SK-N-SH (cell line): ENCODE measurements around the gene ATF6B. TPM values are rescaled to one million over a fixed set of nuclear protein-coding genes. Genes with fewer than 3 reads are reported as not detected.

Experiments used
- CTCF ChIA-PET: fragments of 300-600, 350-600 bp; formaldehyde crosslinking; extraction: SDS; loops from one replicate; lab custom pipeline; 2021; lab: Yijun Ruan, JAX
- POLR2A ChIA-PET: fragments of 350-600 bp; sonication (Branson Sonifier 250); formaldehyde crosslinking; extraction: SDS; loops from one replicate; lab custom pipeline; 2020; ENCODE audit warnings: antibody characterized with exemption, inconsistent platforms; lab: Yijun Ruan, JAX
- DNase-seq: peaks from one replicate; pipeline ENCODE4 v3.0.0; 2012
- H2AFZ ChIP-seq: fragments of 200-600 bp; sonication (generic); 2 replicates; pipeline ENCODE4 v1.8.1; 2016; ENCODE audit warnings: antibody characterized with exemption, mild to moderate bottlenecking, low read depth
- H3F3A ChIP-seq: fragments of 200-600 bp; sonication (generic); replicated peaks from 2 replicates; pipeline ENCODE3; 2016; ENCODE audit warnings: antibody characterized with exemption, mild to moderate bottlenecking; ENCODE audit not compliant: insufficient read depth
- H3K27ac ChIP-seq, 2 experiments: fragments of 200-500 bp in 1 of 2; fragments of 200-600 bp in 1 of 2; sonication (Bioruptor generic) in 1 of 2; sonication (generic), shearing (Covaris generic) in 1 of 2; 2 replicates each; pipeline versions ENCODE4 v1.5.1 to v1.6.1; 2014 to 2016; ENCODE audit warnings: low read depth in 2 of 2, inconsistent platforms in 1 of 2, low read length in 1 of 2, mild to moderate bottlenecking in 1 of 2, mixed read lengths in 1 of 2
- H3K27me3 ChIP-seq: fragments of 200-600 bp; sonication (generic), shearing (Covaris generic); 2 replicates; pipeline ENCODE4 v1.6.1; 2016; ENCODE audit warnings: mixed run types; ENCODE audit not compliant: insufficient read depth
- H3K36me3 ChIP-seq, 2 experiments: fragments of 200-500 bp in 1 of 2; fragments of 200-600 bp in 1 of 2; sonication (Bioruptor generic) in 1 of 2; sonication (generic) in 1 of 2; replicated peaks in 1 of 2; 2 replicates each; pipeline versions ENCODE3 to v1.5.1; 2014 to 2016; ENCODE audit warnings: low read length in 1 of 2, mild to moderate bottlenecking in 1 of 2; ENCODE audit not compliant: insufficient read depth in 2 of 2, control insufficient read depth in 1 of 2
- H3K4me1 ChIP-seq, 2 experiments: fragments of 200-500 bp in 1 of 2; fragments of 200-600 bp in 1 of 2; sonication (Bioruptor generic) in 1 of 2; sonication (generic), shearing (Covaris generic) in 1 of 2; 2 replicates each; pipeline versions ENCODE4 v1.5.1 to v1.6.1; 2014 to 2016; ENCODE audit warnings: low read depth in 1 of 2, low read length in 1 of 2, mixed run types in 1 of 2; ENCODE audit not compliant: insufficient read depth in 2 of 2, control insufficient read depth in 1 of 2
- H3K4me2 ChIP-seq: fragments of 200-600 bp; sonication (generic), shearing (Covaris generic); 2 replicates; pipeline ENCODE4 v1.6.1; 2017; ENCODE audit warnings: mixed run types
- H3K4me3 ChIP-seq, 2 experiments: fragments of 200-500 bp in 1 of 2; fragments of 200-600 bp in 1 of 2; sonication (Bioruptor generic) in 1 of 2; sonication (generic), shearing (Covaris generic) in 1 of 2; 2 replicates each; pipeline versions ENCODE4 v1.5.1 to v1.8.1; 2014 to 2016; ENCODE audit warnings: low read depth in 2 of 2, inconsistent platforms in 1 of 2, low read length in 1 of 2, mild to moderate bottlenecking in 1 of 2, mixed read lengths in 1 of 2, moderate library complexity in 1 of 2
- H3K79me2 ChIP-seq: fragments of 200-600 bp; sonication (generic); 2 replicates; pipeline ENCODE4 v1.8.1; 2017; ENCODE audit warnings: mild to moderate bottlenecking; ENCODE audit not compliant: insufficient read depth
- H3K9ac ChIP-seq: fragments of 200-600 bp; sonication (generic); 2 replicates; pipeline ENCODE4 v1.6.1; 2017; ENCODE audit warnings: mixed run types
- H3K9me2 ChIP-seq: fragments of 200-600 bp; sonication (generic); 2 replicates; pipeline ENCODE4 v1.6.1; 2017; ENCODE audit warnings: mixed run types
- H3K9me3 ChIP-seq: fragments of 200-600 bp; sonication (generic); 2 replicates; pipeline ENCODE4 v1.6.1; 2017; ENCODE audit warnings: mixed run types, mild to moderate bottlenecking, moderate library complexity
- H4K20me1 ChIP-seq: fragments of 200-600 bp; sonication (generic); 2 replicates; pipeline ENCODE4 v1.6.1; 2017; ENCODE audit warnings: mild to moderate bottlenecking, mixed run types; ENCODE audit not compliant: insufficient read depth
- CHD2 ChIP-seq: fragments of 150-350 bp; IDR thresholded peaks from 2 replicates; pipeline ENCODE4 v1.6.1; 2018; ENCODE audit warnings: low read length; ENCODE audit not compliant: partially characterized antibody
- EZH2phosphoT487 ChIP-seq: fragments of 200-600 bp; sonication (generic); IDR thresholded peaks from 2 replicates; pipeline ENCODE4 v1.6.1; 2017; ENCODE audit warnings: low read depth, mixed run types, mild to moderate bottlenecking, antibody characterized with exemption, moderate library complexity, borderline replicate concordance
- FOXJ3 ChIP-seq: sonication (generic); formaldehyde crosslinking; IDR thresholded peaks from 2 replicates; pipeline ENCODE4 v1.5.1; 2020; ENCODE audit warnings: mild to moderate bottlenecking, missing genetic modification reagents
- FOXM1 ChIP-seq: IDR thresholded peaks from 2 replicates; pipeline ENCODE4 v1.4.0; 2012; ENCODE audit warnings: low read depth, mild to moderate bottlenecking
- GABPA ChIP-seq: IDR thresholded peaks from 2 replicates; pipeline ENCODE4 v1.4.0; 2012; ENCODE audit warnings: low read depth, mild to moderate bottlenecking
- GATA2 ChIP-seq: sonication (generic); formaldehyde crosslinking; IDR thresholded peaks from 2 replicates; pipeline ENCODE4 v1.5.0; 2020; ENCODE audit warnings: mild to moderate bottlenecking, missing genetic modification reagents
- JUND ChIP-seq: IDR thresholded peaks from 2 replicates; pipeline ENCODE4 v1.4.0; 2012
- MEF2A ChIP-seq: IDR thresholded peaks from 2 replicates; pipeline ENCODE4 v1.4.0; 2012; ENCODE audit warnings: low read depth, borderline replicate concordance
- MXI1 ChIP-seq: IDR thresholded peaks from 2 replicates; pipeline ENCODE4 v1.6.1; 2012; ENCODE audit warnings: mild to moderate bottlenecking, low read depth, low read length, improper control_type of control experiment
- RAD21 ChIP-seq: IDR thresholded peaks from 2 replicates; pipeline ENCODE4 v1.6.1; 2012; ENCODE audit warnings: mild to moderate bottlenecking, low read length
- RCOR1 ChIP-seq: fragments of 150-350 bp; IDR thresholded peaks from 2 replicates; pipeline ENCODE4 v1.6.1; 2017; ENCODE audit warnings: antibody characterized with exemption, low read length
- SIN3A ChIP-seq: IDR thresholded peaks from 2 replicates; pipeline ENCODE4 v1.6.1; 2012; ENCODE audit warnings: low read depth, mild to moderate bottlenecking, low read length, moderate library complexity, borderline replicate concordance
- SMC3 ChIP-seq: IDR thresholded peaks from 2 replicates; pipeline ENCODE4 v1.6.1; 2012; ENCODE audit warnings: low read depth, low read length, improper control_type of control experiment
- TCF12 ChIP-seq: IDR thresholded peaks from 2 replicates; pipeline ENCODE4 v1.4.0; 2012
- WGBS: methylation state at CpG from one replicate; pipeline ENCODE4 v1.1.6; 2017; ENCODE audit warnings: low lambda C conversion rate; 5-methylcytosine and 5-hydroxymethylcytosine counted together
- polyA plus RNA-seq, 3 experiments: library from polyadenylated mRNA; depleted of rRNA; stranded (reverse); fragments of >200 nt; gene quantifications; 2 replicates each; pipeline ENCODE4 v1.2.3, GENCODE V29; 2012
- TF ChIP-seq, protein P1 (sequence below): IDR thresholded peaks from 2 replicates; pipeline ENCODE4 v1.4.0; 2012; ENCODE audit warnings: low read depth, borderline replicate concordance
- TF ChIP-seq, protein P2 (sequence below): IDR thresholded peaks from 2 replicates; pipeline ENCODE4 v1.6.1; 2012; ENCODE audit warnings: mild to moderate bottlenecking, low read depth, low read length, moderate library complexity
- TF ChIP-seq, protein P3 (sequence below): fragments of 150-350 bp; IDR thresholded peaks from 2 replicates; pipeline ENCODE4 v1.6.1; 2016; ENCODE audit warnings: mild to moderate bottlenecking, low read depth, low read length
- TF ChIP-seq, protein P4 (sequence below): IDR thresholded peaks from 2 replicates; pipeline ENCODE4 v1.4.0; 2012; ENCODE audit warnings: low read depth, borderline replicate concordance
- TF ChIP-seq, protein P5 (sequence below): fragments of 150-350 bp; IDR thresholded peaks from 2 replicates; pipeline ENCODE4 v1.6.1; 2017; ENCODE audit warnings: antibody characterized with exemption, low read length, low read depth, borderline replicate concordance
- TF ChIP-seq, protein P6 (sequence below): fragments of 200-600 bp; sonication (generic); IDR thresholded peaks from 2 replicates; pipeline ENCODE4 v1.6.1; 2017; ENCODE audit warnings: antibody characterized with exemption, mild to moderate bottlenecking, moderate library complexity

Gene ATF6B
- 61.3 and 73.0 TPM in 2 replicates for polyA plus RNA-seq (2012; rRNA removed)
- 24.6 and 34.3 TPM in 2 replicates for polyA plus RNA-seq (2012; cell fraction: cytosol; rRNA removed)
- 148 and 162 TPM in 2 replicates for polyA plus RNA-seq (2012; cell fraction: nucleus; rRNA removed)

DNA sequence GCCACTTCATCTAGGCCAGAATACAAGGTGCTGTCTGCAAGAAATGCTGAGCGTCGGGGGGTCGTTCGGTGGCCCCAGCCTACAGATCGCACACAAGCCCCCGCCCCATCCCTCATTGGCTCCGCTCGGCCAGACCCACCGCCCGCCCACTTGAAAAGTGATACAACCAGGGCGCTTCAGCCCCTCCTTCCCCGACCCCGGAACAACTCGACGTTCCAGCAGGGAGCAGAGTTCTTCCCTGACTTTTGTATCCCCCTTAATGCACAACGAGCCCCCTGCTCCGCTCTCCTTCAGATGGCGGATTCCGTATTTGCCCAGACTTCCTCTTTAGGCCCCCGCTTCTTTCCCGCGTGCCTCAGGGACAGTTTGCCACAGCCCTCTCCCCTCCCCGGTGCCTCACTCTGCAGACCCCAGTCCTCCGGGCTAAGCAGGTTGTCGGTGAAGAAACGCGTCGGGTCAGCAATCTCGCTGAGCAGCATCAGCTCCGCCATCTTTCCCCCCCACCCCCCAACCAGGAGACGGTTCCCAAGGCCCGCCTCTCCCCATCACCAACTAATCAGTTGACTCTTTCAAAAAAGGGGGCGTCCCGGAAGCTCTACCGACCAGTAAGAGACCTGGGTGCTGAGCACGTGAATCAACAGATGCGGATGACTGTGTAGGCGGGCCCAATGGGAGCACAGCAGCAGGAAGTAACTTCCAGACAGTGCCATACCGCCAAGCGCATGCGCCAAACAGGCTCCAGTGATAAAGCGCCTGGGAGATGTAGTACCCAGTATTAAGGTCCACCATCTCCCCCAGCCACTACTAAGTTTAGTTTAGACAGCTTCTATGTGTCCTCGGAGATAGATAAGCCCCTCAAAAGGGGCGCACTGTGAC lies at the start of gene ATF6B:
ATF6B (minus strand) TSS at position 530 of the 876 bp plus-strand sequence; CDS start at position 491, 39 bp downstream.
- H3K79me2 ChIP-seq = peaks cover 43% of the 10 kb centered on the region
- H3K9ac ChIP-seq = peak within 1 kb of the TSS; percentile 91
- H4K20me1 ChIP-seq = no peaks in the 10 kb centered on the region
- H3K36me3 ChIP-seq = peaks cover 11 to 13% of the 10 kb centered on the region in 2 experiments
- peaks cover 18 to 22% of the 10 kb centered on the region in 2 experiments; a peak in 3 of 4 replicates for H3K4me1 ChIP-seq
- peak within 1 kb of the TSS; percentile 90 to 95 for H3K27ac ChIP-seq
- H3K27me3 ChIP-seq = no peaks in the 10 kb centered on the region
- DNase-seq = peak; percentile 92
- H2AFZ ChIP-seq = peak within 1 kb of the TSS; percentile 86
- WGBS = 1% methylated on average over 29 of the region's 44 CpGs
- CTCF ChIA-PET = interaction anchor here (0.8 to 6.2 kb wide), 6 partner anchors 10 to 825 kb away, joined by 3 to 43 read pairs (median 4); partner anchors contain the start of gene TNXB
- no peaks in the 10 kb centered on the region for H3K9me3 ChIP-seq
- no peaks in the 10 kb centered on the region for H3K9me2 ChIP-seq
- peaks cover 5% of the 10 kb centered on the region for H3F3A ChIP-seq
- peak within 1 kb of the TSS; percentile 75 to 97 for H3K4me3 ChIP-seq
- H3K4me2 ChIP-seq = peak within 1 kb of the TSS; percentile 98
- POLR2A ChIA-PET = interaction anchor here (0.6 to 1.9 kb wide), 8 partner anchors 10 to 1421 kb away, joined by 3 to 7 read pairs (median 4); no protein-coding TSS in a partner anchor
- TF ChIP-seq, protein P1, sequence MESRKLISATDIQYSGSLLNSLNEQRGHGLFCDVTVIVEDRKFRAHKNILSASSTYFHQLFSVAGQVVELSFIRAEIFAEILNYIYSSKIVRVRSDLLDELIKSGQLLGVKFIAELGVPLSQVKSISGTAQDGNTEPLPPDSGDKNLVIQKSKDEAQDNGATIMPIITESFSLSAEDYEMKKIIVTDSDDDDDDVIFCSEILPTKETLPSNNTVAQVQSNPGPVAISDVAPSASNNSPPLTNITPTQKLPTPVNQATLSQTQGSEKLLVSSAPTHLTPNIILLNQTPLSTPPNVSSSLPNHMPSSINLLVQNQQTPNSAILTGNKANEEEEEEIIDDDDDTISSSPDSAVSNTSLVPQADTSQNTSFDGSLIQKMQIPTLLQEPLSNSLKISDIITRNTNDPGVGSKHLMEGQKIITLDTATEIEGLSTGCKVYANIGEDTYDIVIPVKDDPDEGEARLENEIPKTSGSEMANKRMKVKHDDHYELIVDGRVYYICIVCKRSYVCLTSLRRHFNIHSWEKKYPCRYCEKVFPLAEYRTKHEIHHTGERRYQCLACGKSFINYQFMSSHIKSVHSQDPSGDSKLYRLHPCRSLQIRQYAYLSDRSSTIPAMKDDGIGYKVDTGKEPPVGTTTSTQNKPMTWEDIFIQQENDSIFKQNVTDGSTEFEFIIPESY = 0 out of 2 replicates have a peak, but pooled peaks have one; percentile 20
- TF ChIP-seq FOXJ3 = no peak
- TF ChIP-seq TCF12 = no peak
- TF ChIP-seq, protein P2, sequence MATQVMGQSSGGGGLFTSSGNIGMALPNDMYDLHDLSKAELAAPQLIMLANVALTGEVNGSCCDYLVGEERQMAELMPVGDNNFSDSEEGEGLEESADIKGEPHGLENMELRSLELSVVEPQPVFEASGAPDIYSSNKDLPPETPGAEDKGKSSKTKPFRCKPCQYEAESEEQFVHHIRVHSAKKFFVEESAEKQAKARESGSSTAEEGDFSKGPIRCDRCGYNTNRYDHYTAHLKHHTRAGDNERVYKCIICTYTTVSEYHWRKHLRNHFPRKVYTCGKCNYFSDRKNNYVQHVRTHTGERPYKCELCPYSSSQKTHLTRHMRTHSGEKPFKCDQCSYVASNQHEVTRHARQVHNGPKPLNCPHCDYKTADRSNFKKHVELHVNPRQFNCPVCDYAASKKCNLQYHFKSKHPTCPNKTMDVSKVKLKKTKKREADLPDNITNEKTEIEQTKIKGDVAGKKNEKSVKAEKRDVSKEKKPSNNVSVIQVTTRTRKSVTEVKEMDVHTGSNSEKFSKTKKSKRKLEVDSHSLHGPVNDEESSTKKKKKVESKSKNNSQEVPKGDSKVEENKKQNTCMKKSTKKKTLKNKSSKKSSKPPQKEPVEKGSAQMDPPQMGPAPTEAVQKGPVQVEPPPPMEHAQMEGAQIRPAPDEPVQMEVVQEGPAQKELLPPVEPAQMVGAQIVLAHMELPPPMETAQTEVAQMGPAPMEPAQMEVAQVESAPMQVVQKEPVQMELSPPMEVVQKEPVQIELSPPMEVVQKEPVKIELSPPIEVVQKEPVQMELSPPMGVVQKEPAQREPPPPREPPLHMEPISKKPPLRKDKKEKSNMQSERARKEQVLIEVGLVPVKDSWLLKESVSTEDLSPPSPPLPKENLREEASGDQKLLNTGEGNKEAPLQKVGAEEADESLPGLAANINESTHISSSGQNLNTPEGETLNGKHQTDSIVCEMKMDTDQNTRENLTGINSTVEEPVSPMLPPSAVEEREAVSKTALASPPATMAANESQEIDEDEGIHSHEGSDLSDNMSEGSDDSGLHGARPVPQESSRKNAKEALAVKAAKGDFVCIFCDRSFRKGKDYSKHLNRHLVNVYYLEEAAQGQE = no peak
- TF ChIP-seq MXI1 = peak; percentile 47; the same call in 1 of the 2 replicates
- TF ChIP-seq GABPA = peak; percentile 57
- TF ChIP-seq, protein P3, sequence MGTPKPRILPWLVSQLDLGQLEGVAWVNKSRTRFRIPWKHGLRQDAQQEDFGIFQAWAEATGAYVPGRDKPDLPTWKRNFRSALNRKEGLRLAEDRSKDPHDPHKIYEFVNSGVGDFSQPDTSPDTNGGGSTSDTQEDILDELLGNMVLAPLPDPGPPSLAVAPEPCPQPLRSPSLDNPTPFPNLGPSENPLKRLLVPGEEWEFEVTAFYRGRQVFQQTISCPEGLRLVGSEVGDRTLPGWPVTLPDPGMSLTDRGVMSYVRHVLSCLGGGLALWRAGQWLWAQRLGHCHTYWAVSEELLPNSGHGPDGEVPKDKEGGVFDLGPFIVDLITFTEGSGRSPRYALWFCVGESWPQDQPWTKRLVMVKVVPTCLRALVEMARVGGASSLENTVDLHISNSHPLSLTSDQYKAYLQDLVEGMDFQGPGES = peak; percentile 62; the same call in 1 of the 2 replicates
- TF ChIP-seq GATA2 (CRISPR knock-in tag) = no peak
- no peak for TF ChIP-seq RAD21
- TF ChIP-seq, protein P4, sequence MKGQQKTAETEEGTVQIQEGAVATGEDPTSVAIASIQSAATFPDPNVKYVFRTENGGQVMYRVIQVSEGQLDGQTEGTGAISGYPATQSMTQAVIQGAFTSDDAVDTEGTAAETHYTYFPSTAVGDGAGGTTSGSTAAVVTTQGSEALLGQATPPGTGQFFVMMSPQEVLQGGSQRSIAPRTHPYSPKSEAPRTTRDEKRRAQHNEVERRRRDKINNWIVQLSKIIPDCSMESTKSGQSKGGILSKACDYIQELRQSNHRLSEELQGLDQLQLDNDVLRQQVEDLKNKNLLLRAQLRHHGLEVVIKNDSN = peak; percentile 94
- no peak for TF ChIP-seq RCOR1
- TF ChIP-seq CHD2 = peak; percentile 82
- TF ChIP-seq, protein P5, sequence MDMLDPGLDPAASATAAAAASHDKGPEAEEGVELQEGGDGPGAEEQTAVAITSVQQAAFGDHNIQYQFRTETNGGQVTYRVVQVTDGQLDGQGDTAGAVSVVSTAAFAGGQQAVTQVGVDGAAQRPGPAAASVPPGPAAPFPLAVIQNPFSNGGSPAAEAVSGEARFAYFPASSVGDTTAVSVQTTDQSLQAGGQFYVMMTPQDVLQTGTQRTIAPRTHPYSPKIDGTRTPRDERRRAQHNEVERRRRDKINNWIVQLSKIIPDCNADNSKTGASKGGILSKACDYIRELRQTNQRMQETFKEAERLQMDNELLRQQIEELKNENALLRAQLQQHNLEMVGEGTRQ = peak; percentile 70; the same call in 1 of the 2 replicates
- TF ChIP-seq SIN3A = no peak
- TF ChIP-seq EZH2phosphoT487 = no peak
- TF ChIP-seq FOXM1 = no peak
- TF ChIP-seq MEF2A = no peak
- no peak for TF ChIP-seq JUND
- TF ChIP-seq, protein P6, sequence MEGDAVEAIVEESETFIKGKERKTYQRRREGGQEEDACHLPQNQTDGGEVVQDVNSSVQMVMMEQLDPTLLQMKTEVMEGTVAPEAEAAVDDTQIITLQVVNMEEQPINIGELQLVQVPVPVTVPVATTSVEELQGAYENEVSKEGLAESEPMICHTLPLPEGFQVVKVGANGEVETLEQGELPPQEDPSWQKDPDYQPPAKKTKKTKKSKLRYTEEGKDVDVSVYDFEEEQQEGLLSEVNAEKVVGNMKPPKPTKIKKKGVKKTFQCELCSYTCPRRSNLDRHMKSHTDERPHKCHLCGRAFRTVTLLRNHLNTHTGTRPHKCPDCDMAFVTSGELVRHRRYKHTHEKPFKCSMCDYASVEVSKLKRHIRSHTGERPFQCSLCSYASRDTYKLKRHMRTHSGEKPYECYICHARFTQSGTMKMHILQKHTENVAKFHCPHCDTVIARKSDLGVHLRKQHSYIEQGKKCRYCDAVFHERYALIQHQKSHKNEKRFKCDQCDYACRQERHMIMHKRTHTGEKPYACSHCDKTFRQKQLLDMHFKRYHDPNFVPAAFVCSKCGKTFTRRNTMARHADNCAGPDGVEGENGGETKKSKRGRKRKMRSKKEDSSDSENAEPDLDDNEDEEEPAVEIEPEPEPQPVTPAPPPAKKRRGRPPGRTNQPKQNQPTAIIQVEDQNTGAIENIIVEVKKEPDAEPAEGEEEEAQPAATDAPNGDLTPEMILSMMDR = no peak
- TF ChIP-seq SMC3 = no peak
